GM18505 (cell line): ENCODE results near the gene EMP2.
A peak's percentile ranks its signal among the peaks of the same experiment; 100 is the strongest.
"Not testable (repeated sequence)": the region's sequence is repeated elsewhere in the genome, so short reads cannot be mapped to it uniquely, and the experiment has no call there.

ENCODE experiments used
- ATAC-seq: cut with Tn5 transposase; IDR thresholded peaks from one replicate; pipeline ENCODE4 v1.9.1; 2021; ENCODE audit not compliant: unreplicated experiment
- POLR2A ChIP-seq: IDR thresholded peaks from 4 replicates; pipeline ENCODE4 v1.6.1; 2011; ENCODE audit warnings: borderline replicate concordance; ENCODE audit not compliant: insufficient read depth, insufficient read length; ENCODE audit errors: extremely low read depth

Gene EMP2

GRCh38 chr16:10561001-10561400 lies 19.4 kb downstream of the EMP2 start:
- ATAC-seq = no peak
- TF ChIP-seq POLR2A = no peak

GRCh38 chr16:10559792-10560191 lies 20.6 kb downstream of the EMP2 start:
- ATAC-seq = not testable (repeated sequence)

- ATAC-seq = no peak
- no peak for TF ChIP-seq POLR2A
Measured at GRCh38 chr16:10558746-10559641, 21.4 kb downstream of the EMP2 start.

GRCh38 chr16:10558305-10558704 lies 22.1 kb downstream of the EMP2 start:
- no peak for TF ChIP-seq POLR2A
- no peak for ATAC-seq

GRCh38 chr16:10557750-10558149 lies 22.6 kb downstream of the EMP2 start:
- ATAC-seq = no peak
- TF ChIP-seq POLR2A = no peak

- no peak for TF ChIP-seq POLR2A
- ATAC-seq = no peak
Measured at GRCh38 chr16:10556236-10556635, 24.2 kb downstream of the EMP2 start.

- no peak for ATAC-seq
- no peak for TF ChIP-seq POLR2A
Measured at GRCh38 chr16:10554569-10554968, 25.8 kb downstream of the EMP2 start.

GRCh38 chr16:10552998-10553491 lies 27.4 kb downstream of the EMP2 start:
- ATAC-seq = peak; percentile 78
- no peak for TF ChIP-seq POLR2A

- ATAC-seq = no peak
Measured at GRCh38 chr16:10552281-10552680, 28.1 kb downstream of the EMP2 start.

GRCh38 chr16:10551881-10552280 lies 28.5 kb downstream of the EMP2 start:
- no peak for ATAC-seq
- TF ChIP-seq POLR2A = no peak

More at GRCh38 chr16:10552281-10552680, 28.1 kb downstream of the EMP2 start:
- TF ChIP-seq POLR2A = no peak

GRCh38 chr16:10548404-10548803 lies 32.0 kb downstream of the EMP2 start:
- no peak for ATAC-seq
- no peak for TF ChIP-seq POLR2A

- no peak for ATAC-seq
- TF ChIP-seq POLR2A = no peak
Measured at GRCh38 chr16:10547708-10548107, 32.7 kb downstream of the EMP2 start.

- no peak for TF ChIP-seq POLR2A
- ATAC-seq = no peak
Measured at GRCh38 chr16:10543231-10543977, 37.0 kb downstream of the EMP2 start.

- no peak for ATAC-seq
- no peak for TF ChIP-seq POLR2A
Measured at GRCh38 chr16:10541366-10541765, 39.0 kb downstream of the EMP2 start.

GRCh38 chr16:10539793-10540192 lies 40.6 kb downstream of the EMP2 start:
- TF ChIP-seq POLR2A = no peak
- ATAC-seq = no peak

- no peak for ATAC-seq
- no peak for TF ChIP-seq POLR2A
Measured at GRCh38 chr16:10539236-10539635, 41.2 kb downstream of the EMP2 start.
